ENCODE data around the gene CLDN6.

Gene CLDN6

DNA sequence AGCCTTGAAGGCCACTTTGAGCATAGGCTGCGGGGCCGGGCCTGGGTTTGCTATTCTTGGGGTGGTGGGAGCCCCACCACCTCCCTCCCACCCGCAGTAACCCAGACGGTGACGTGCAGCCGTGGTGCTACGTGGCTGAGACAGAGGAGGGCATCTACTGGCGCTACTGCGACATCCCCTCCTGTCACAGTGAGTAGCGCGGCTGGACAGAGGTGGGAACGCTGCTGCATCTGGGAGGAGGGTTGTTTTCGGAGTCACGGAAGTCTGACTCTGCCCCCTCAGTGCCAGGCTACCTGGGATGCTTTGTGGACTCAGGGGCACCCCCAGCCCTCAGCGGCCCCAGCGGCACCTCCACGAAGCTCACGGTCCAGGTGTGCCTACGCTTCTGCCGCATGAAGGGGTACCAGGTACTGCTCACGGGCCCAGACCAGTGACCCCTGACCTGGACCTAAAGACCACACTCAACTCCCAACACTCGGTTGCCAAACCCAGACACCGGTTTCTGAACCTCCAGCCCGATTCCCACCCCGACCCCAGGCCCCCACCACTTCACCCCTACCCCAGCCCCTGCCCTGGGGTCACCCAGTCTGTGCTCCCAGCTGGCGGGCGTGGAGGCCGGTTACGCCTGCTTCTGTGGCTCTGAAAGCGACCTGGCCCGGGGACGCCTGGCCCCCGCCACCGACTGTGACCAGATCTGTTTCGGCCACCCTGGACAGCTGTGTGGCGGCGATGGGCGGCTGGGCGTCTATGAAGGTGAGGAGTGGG, 51.8 kb downstream of the CLDN6 start:
- H3K4me3 ChIP-seq (ENCODE audit: low read length in 2 of 2), result peak overlapping the region in 1 of 2 donors; percentile 35
- no peaks in the 10 kb centered on the region for H3K9me3 ChIP-seq (ENCODE audit: control insufficient read depth in 2 of 2, low read length in 2 of 2)
- peaks cover 27 to 37% of the 10 kb centered on the region in 2 donors for H3K4me1 ChIP-seq (ENCODE audit: control insufficient read depth in 2 of 2, insufficient read depth in 2 of 2, low read length in 2 of 2)
- H3K9ac ChIP-seq (ENCODE audit: low read depth in 1 of 2, low read length in 2 of 2), result no peak overlapping the region
- no peak overlapping the region for H3K27ac ChIP-seq (ENCODE audit: low read depth in 2 of 2, low read length in 2 of 2)
- no peaks in the 10 kb centered on the region for H3K36me3 ChIP-seq (ENCODE audit: control insufficient read depth in 2 of 2, insufficient read depth in 2 of 2, low read length in 2 of 2)
- peaks cover 32 to 45% of the 10 kb centered on the region in 2 donors for H3K27me3 ChIP-seq (ENCODE audit: control insufficient read depth in 2 of 2, insufficient read depth in 2 of 2, low read length in 2 of 2)
